ENCODE data around the gene OR2AE1.

OR2AE1 gene

GRCh38 chr7:99834382-99834781, 42.5 kb downstream of the OR2AE1 start:
- Histone ChIP-seq H3K4me3 (ENCODE audit: low read depth, low read length) (no peak overlapping the region), H3K36me3 (ENCODE audit: control insufficient read depth, insufficient read depth, low read length) (no peaks in the 10 kb centered on the region), H3K9me3 (ENCODE audit: control insufficient read depth, insufficient read depth, low read length) (no peaks in the 10 kb centered on the region), H3K9ac (ENCODE audit: low read depth, low read length) (no peak overlapping the region), H3K27me3 (ENCODE audit: control insufficient read depth, insufficient read depth, low read length) (no peaks in the 10 kb centered on the region), H3K27ac (ENCODE audit: low read depth, low read length) (no peak overlapping the region), H3K4me1 (ENCODE audit: control insufficient read depth, insufficient read depth, low read length) (peaks cover 15% of the 10 kb centered on the region)

GRCh38 chr7:99833289-99833877, 43.5 kb downstream of the OR2AE1 start:
- Histone ChIP-seq H3K27ac (ENCODE audit: low read depth, low read length) (no peak overlapping the region), H3K4me3 (ENCODE audit: low read depth, low read length) (no peak overlapping the region), H3K4me1 (ENCODE audit: control insufficient read depth, insufficient read depth, low read length) (peaks cover 6% of the 10 kb centered on the region; the same call in 1 of the 2 replicates), H3K27me3 (ENCODE audit: control insufficient read depth, insufficient read depth, low read length) (no peaks in the 10 kb centered on the region), H3K9ac (ENCODE audit: low read depth, low read length) (no peak overlapping the region), H3K9me3 (ENCODE audit: control insufficient read depth, insufficient read depth, low read length) (no peaks in the 10 kb centered on the region), H3K36me3 (ENCODE audit: control insufficient read depth, insufficient read depth, low read length) (no peaks in the 10 kb centered on the region)

- Histone ChIP-seq H3K36me3 (ENCODE audit: control insufficient read depth, insufficient read depth, low read length) (no peaks in the 10 kb centered on the region), H3K4me1 (ENCODE audit: control insufficient read depth, insufficient read depth, low read length) (no peaks in the 10 kb centered on the region), H3K9me3 (ENCODE audit: control insufficient read depth, insufficient read depth, low read length) (no peaks in the 10 kb centered on the region), H3K4me3 (ENCODE audit: low read depth, low read length) (no peak overlapping the region), H3K27ac (ENCODE audit: low read depth, low read length) (no peak overlapping the region), H3K9ac (ENCODE audit: low read depth, low read length) (no peak overlapping the region), H3K27me3 (ENCODE audit: control insufficient read depth, insufficient read depth, low read length) (no peaks in the 10 kb centered on the region)
Measured at GRCh38 chr7:99831595-99831994, 45.2 kb downstream of the OR2AE1 start.

GRCh38 chr7:99829524-99830160, 47.2 kb downstream of the OR2AE1 start:
- Histone ChIP-seq H3K9me3 (ENCODE audit: control insufficient read depth, insufficient read depth, low read length) (no peaks in the 10 kb centered on the region), H3K4me1 (ENCODE audit: control insufficient read depth, insufficient read depth, low read length) (no peaks in the 10 kb centered on the region), H3K9ac (ENCODE audit: low read depth, low read length) (no peak overlapping the region), H3K27me3 (ENCODE audit: control insufficient read depth, insufficient read depth, low read length) (no peaks in the 10 kb centered on the region), H3K36me3 (ENCODE audit: control insufficient read depth, insufficient read depth, low read length) (no peaks in the 10 kb centered on the region), H3K4me3 (ENCODE audit: low read depth, low read length) (no peak overlapping the region), H3K27ac (ENCODE audit: low read depth, low read length) (peak overlapping the region; percentile 58)

GRCh38 chr7:99828811-99829210, 48.0 kb downstream of the OR2AE1 start:
- no peaks in the 10 kb centered on the region for H3K4me1 ChIP-seq (ENCODE audit: control insufficient read depth, insufficient read depth, low read length)
- no peaks in the 10 kb centered on the region for H3K9me3 ChIP-seq (ENCODE audit: control insufficient read depth, insufficient read depth, low read length)
- no peaks in the 10 kb centered on the region for H3K36me3 ChIP-seq (ENCODE audit: control insufficient read depth, insufficient read depth, low read length)
- no peak overlapping the region for H3K9ac ChIP-seq (ENCODE audit: low read depth, low read length)
- no peaks in the 10 kb centered on the region for H3K27me3 ChIP-seq (ENCODE audit: control insufficient read depth, insufficient read depth, low read length)
- H3K4me3 ChIP-seq (ENCODE audit: low read depth, low read length): no peak overlapping the region
- peak overlapping the region; percentile 58 for H3K27ac ChIP-seq (ENCODE audit: low read depth, low read length)

GRCh38 chr7:99827040-99827778, 49.6 kb downstream of the OR2AE1 start:
- Histone ChIP-seq H3K36me3 (ENCODE audit: control insufficient read depth, insufficient read depth, low read length) (no peaks in the 10 kb centered on the region), H3K27ac (ENCODE audit: low read depth, low read length) (no peak overlapping the region), H3K9ac (ENCODE audit: low read depth, low read length) (no peak overlapping the region), H3K4me3 (ENCODE audit: low read depth, low read length) (no peak overlapping the region), H3K9me3 (ENCODE audit: control insufficient read depth, insufficient read depth, low read length) (no peaks in the 10 kb centered on the region), H3K27me3 (ENCODE audit: control insufficient read depth, insufficient read depth, low read length) (no peaks in the 10 kb centered on the region), H3K4me1 (ENCODE audit: control insufficient read depth, insufficient read depth, low read length) (no peaks in the 10 kb centered on the region)

Data from HUES48 (cell line).